GM18511 (cell line): Measurements from ENCODE around the gene AMH.
"Not testable (repeated sequence)": the region's sequence is repeated elsewhere in the genome, so short reads cannot be mapped to it uniquely, and the experiment has no call there.

Experiments used
- ATAC-seq: cut with Tn5 transposase; IDR thresholded peaks from one replicate; pipeline ENCODE4 v1.9.1; 2021; ENCODE audit warnings: mild to moderate bottlenecking, moderate library complexity; ENCODE audit not compliant: unreplicated experiment

AMH gene

GRCh38 chr19:2268861-2269243, 19.7 kb downstream of the AMH start:
- ATAC-seq, result no peak

- peak; percentile 59 for ATAC-seq
Observed at GRCh38 chr19:2269244-2270156, 20.4 kb downstream of the AMH start.

GRCh38 chr19:2270157-2270422, 21.0 kb downstream of the AMH start:
- no peak for ATAC-seq

- ATAC-seq, result no peak
Observed at GRCh38 chr19:2270423-2271233, 21.5 kb downstream of the AMH start.

- no peak for ATAC-seq
Observed at GRCh38 chr19:2271234-2272103, 22.3 kb downstream of the AMH start.

- ATAC-seq, result peak; percentile 33
Observed at GRCh38 chr19:2273356-2274184, 24.4 kb downstream of the AMH start.

- no peak for ATAC-seq
Observed at GRCh38 chr19:2274185-2274711, 25.1 kb downstream of the AMH start.

- ATAC-seq, result no peak
Observed at GRCh38 chr19:2274931-2275535, 25.9 kb downstream of the AMH start.

- no peak for ATAC-seq
Observed at GRCh38 chr19:2275588-2276428, 26.7 kb downstream of the AMH start.

GRCh38 chr19:2276429-2276986, 27.4 kb downstream of the AMH start:
- ATAC-seq, result no peak

GRCh38 chr19:2277138-2277537, 28.0 kb downstream of the AMH start:
- no peak for ATAC-seq

- no peak for ATAC-seq
Observed at GRCh38 chr19:2278459-2279158, 29.5 kb downstream of the AMH start.

GRCh38 chr19:2280633-2281264, 31.6 kb downstream of the AMH start:
- ATAC-seq, result no peak

GRCh38 chr19:2281265-2282061, 32.3 kb downstream of the AMH start:
- ATAC-seq, result not testable (repeated sequence)

GRCh38 chr19:2282062-2282861, 33.1 kb downstream of the AMH start, which contains the start of gene PEAK3:
Gene PEAK3, minus strand, starts transcription at chr19:2282175. Its CDS starts 1,244 bp downstream, at chr19:2280931.
- ATAC-seq, result no peak

GRCh38 chr19:2282862-2283237, 33.7 kb downstream of the AMH start:
- no peak for ATAC-seq
